ENCODE results near the gene RBM17. TPM values are rescaled to one million over a fixed set of nuclear protein-coding genes. Genes with fewer than 3 reads are reported as not detected.

The RBM17 gene
- total RNA-seq, 2 experiments from 2014 or later = 164 to 177 TPM

DNA sequence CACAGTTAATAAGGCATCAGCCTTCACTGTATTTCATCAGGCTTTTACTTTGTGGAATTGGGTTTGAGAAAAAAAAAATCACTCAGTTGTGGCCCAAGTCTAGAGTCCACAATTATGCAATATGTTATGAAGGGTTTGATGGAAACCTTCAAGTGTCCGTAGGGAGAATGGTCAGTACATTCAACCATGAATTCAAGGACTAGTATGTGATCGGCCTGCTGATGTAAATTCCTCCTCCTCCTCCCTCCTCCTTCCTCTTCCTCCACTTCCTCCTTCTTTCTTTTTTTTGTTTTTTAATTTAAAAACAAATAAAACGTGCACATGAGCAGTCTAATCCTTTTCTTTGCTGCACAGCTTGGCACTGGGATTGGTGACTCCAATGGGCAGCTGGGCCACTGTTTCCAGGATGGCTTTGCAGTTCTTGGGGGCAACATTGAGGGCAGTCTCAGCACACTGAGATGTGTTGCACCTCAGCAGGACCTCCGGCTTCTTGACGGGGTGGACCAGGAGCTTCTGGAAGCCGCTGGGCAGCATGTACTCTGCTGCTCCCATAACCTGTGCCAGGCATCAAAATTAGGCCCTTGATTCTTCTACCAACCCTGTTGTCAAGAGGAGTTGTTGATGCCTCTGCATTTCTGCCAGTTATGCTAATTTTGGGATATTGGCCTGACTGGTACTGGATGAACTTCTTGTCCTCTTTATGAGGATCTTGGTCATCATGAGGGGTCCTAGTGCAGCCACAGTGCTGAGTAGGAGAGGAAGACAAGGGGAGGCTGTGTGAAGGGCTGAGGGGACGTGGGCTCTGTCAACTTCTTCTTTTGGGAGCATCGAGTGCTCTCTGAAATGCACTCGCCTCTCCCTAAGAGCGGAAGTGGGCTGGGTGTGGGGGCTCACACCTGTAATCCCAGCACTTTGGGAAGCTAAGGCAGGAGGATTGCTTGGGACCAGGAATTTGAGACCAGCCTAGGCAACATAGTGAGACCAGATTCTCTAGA is 17.4 kb upstream of the RBM17 start:
- peaks cover 94% of the 10 kb centered on the region for H3K4me1 Mint-ChIP-seq
- ChIA-PET POLR2A (interaction anchor here (1.5 kb wide), 1 partner anchor 12 kb away, joined by 6 read pairs; no protein-coding TSS in a partner anchor), CTCF (interaction anchor here (1.1 to 8.8 kb wide), 8 partner anchors 9 to 22 kb away, joined by 3 to 83 read pairs (median 4); partner anchors contain the start of gene IL2RA)
- peaks cover 5% of the 10 kb centered on the region for H3K36me3 Mint-ChIP-seq (ENCODE audit: low read depth)
- no peaks in the 10 kb centered on the region for H3K9me3 Mint-ChIP-seq
- DNase-seq = no peak
- peak overlapping the region; percentile 97 for H3K27ac Mint-ChIP-seq
- H3K4me3 Mint-ChIP-seq = peak overlapping the region; percentile 35
- no peaks in the 10 kb centered on the region for H3K27me3 Mint-ChIP-seq

DNA sequence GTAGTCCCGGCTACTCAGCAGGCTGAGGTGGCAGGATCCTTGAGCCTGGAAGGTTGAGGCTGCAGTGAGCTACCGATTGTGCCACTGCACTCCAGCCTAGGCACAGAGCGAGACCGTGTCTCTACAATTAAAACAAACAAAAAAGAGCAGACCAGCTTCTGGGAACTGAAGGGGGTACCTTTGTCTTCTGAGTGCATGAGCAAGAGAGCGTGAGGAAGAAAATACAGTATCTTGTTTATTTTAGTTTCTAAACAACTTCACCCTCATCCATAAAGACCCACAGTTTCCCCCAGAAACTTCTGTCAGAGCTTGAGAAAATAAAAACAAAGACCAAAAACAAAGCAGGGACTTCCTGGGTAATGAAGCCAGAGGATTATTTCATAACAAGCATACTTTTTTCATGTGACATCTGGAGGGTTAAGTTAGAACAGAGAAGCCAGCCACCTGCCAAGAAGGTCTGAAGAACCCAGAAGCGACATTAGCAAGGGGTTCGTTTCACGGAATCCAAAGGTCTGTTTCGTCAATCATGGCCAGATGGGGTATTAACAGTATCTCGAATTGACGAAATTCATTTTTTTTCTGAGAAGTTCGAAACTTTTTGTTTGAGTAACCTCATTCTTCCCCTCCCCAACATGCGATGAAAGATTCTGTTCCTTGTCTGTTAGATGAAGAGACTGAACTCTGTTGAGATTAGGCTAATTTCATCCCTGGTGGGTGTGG is 16.5 kb upstream of the RBM17 start:
- POLR2A ChIA-PET = interaction anchor here (1.0 to 1.5 kb wide), 2 partner anchors 11 to 14 kb away, joined by 3 to 6 read pairs; no protein-coding TSS in a partner anchor
- no peak for DNase-seq
- Mint-ChIP-seq H3K4me1 (peaks cover 87% of the 10 kb centered on the region), H3K27me3 (peaks cover 2% of the 10 kb centered on the region), H3K27ac (peak overlapping the region; percentile 97), H3K36me3 (ENCODE audit: low read depth) (peaks cover 5% of the 10 kb centered on the region), H3K9me3 (no peaks in the 10 kb centered on the region), H3K4me3 (peak overlapping the region; percentile 35)
- CTCF ChIA-PET = interaction anchor here (1.0 to 8.8 kb wide), 10 partner anchors 9 to 130 kb away, joined by 3 to 83 read pairs (median 4); no protein-coding TSS in a partner anchor

DNA sequence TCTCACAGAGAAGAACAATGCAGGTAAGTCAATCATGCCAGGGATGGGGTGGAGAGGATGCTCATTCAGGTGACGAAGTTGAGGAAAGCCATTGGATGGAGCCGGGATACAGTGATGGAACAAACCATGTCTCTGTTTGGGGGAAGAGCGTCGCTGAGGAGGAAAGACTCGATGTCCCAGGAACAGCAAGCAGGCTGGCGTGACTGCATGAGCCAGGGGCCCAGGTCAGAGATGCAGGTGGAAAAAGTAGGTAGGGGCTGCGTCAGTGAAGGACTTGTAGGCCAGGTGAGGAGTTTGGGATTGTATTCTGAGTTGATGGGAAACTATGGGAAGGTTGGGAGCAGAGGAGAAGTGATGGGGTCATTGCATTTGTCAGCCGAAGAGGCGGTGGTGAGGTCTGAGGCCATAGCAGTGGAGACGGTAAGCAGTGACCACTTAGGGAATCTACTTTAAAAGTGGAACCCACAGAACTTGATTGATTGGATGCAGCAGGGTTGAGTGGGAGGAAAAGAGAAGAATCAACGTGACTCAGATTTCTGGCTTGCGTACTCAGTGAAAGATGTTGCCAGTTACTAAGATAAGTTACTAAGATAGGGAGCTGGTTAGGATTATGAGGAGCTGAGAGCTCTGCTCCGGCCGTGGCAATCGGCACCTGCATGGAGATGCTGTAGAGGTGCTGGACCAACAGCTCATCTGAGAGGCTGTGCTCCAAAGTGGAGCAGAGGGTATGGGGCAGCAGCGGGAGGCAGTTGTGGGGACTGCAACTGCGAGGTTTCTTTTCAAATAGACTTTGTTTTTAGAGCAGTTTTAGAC is 14.1 kb upstream of the RBM17 start:
- Mint-ChIP-seq H3K4me1 (peaks cover 72% of the 10 kb centered on the region), H3K9me3 (no peaks in the 10 kb centered on the region), H3K27ac (peak overlapping the region; percentile 63), H3K4me3 (no peak overlapping the region), H3K36me3 (ENCODE audit: low read depth) (peaks cover 5% of the 10 kb centered on the region), H3K27me3 (peaks cover 2% of the 10 kb centered on the region)
- DNase-seq = no peak
- ChIA-PET CTCF (interaction anchor here (1.1 to 8.8 kb wide), 4 partner anchors 9 to 128 kb away, joined by 4 to 83 read pairs (median 13); partner anchors contain the start of gene PFKFB3), POLR2A (no interaction called here)

DNA sequence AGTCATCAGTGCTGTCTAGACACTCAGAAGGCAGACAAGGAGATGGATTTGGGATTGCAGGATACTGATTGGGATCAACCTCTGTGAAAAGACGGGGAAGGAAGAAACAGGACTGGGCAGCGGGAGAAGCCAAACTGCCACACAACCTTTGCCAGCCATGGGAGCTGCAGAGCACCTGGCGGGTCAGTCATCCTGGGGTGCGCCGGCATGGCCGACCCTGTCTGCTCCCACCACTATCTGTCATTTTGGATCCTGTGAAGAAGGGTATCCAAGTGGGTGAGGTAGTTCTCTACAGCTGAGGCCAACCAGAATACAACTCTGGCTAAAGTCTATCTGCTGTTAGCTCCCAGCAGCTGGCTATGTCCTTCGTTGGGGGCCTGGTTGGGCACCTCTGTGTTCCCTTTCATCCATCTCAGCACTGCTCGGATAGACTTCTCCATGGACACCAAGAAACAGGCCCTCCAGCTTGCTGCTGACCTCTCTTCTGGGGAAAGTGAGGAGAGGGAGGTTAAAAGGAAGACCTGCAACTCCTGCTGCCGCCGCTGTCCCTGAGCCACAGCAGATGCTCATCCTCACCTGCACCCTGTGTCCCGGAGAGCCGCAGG is 11.7 kb upstream of the RBM17 start:
- peaks cover 8% of the 10 kb centered on the region for H3K36me3 Mint-ChIP-seq (ENCODE audit: low read depth)
- H3K4me3 Mint-ChIP-seq = no peak overlapping the region
- peaks cover 2% of the 10 kb centered on the region for H3K27me3 Mint-ChIP-seq
- ChIA-PET POLR2A (no interaction called here), CTCF (interaction anchor here (0.5 to 3.3 kb wide), 3 partner anchors 9 to 408 kb away, joined by 3 to 19 read pairs (median 3); no protein-coding TSS in a partner anchor)
- peaks cover 6% of the 10 kb centered on the region for H3K9me3 Mint-ChIP-seq
- peaks cover 64% of the 10 kb centered on the region for H3K4me1 Mint-ChIP-seq
- H3K27ac Mint-ChIP-seq = no peak overlapping the region
- no peak for DNase-seq

DNA sequence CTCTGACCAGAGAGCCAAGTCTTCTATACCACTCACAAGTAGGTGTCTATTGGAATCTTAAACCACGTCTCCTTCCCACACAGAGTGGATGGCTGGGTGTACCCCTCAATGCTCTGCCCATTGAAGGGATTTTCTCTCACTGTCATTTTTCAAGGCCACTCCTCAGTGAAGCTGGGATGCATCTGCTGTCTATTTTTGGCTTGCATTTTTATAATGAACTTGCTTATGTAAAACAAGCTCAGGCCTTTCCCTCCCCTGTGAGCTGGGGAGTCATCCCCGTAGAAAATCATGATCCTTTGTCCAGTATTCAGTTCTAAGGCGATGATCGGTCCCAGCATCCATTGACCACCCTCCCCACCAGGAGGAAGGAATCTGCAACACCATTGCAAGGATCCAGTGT is 9.8 kb upstream of the RBM17 start:
- Mint-ChIP-seq H3K27me3 (peaks cover 2% of the 10 kb centered on the region), H3K27ac (no peak overlapping the region), H3K4me1 (peaks cover 66% of the 10 kb centered on the region), H3K9me3 (peaks cover 12% of the 10 kb centered on the region), H3K36me3 (ENCODE audit: low read depth) (peaks cover 12% of the 10 kb centered on the region), H3K4me3 (no peak overlapping the region)
- ChIA-PET CTCF (interaction anchor here (0.9 kb wide), 1 partner anchor 9 kb away, joined by 3 read pairs; no protein-coding TSS in a partner anchor), POLR2A (interaction anchor here (0.5 kb wide), 1 partner anchor 305 kb away, joined by 3 read pairs; no protein-coding TSS in a partner anchor)
- DNase-seq = no peak

DNA sequence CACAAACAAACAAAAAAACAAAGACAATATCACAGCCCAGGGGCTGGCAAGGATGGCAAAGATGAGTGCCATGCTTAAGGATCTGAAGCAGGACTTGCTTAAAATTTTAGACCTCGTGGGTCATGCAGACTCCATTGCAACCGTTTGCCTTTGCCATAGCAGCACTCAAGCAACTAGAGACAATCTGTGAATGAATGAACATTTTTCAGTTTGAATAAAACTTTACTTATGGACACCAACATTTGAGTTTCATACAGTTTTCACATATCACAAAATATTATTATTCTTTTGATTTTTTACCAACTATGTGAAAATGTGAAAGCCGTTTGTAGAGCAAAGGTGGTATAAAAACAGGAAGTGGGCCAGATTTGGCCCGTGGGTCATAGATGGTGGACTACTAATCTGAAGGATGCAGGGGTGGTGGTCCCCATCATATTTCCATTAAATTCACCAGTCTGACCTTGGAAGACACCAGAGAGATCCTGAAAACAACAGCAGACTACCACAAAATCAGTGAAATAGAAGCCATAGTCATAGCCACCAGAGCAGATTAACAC is 8.3 kb upstream of the RBM17 start:
- Mint-ChIP-seq H3K4me3 (no peak overlapping the region), H3K9me3 (peaks cover 12% of the 10 kb centered on the region), H3K27me3 (peaks cover 2% of the 10 kb centered on the region), H3K27ac (no peak overlapping the region), H3K4me1 (peaks cover 63% of the 10 kb centered on the region), H3K36me3 (ENCODE audit: low read depth) (peaks cover 11% of the 10 kb centered on the region)
- ChIA-PET CTCF (interaction anchor here (1.5 to 4.5 kb wide), 4 partner anchors 8 to 321 kb away, joined by 3 to 26 read pairs (median 5); no protein-coding TSS in a partner anchor), POLR2A (no interaction called here)
- no peak for DNase-seq

DNA sequence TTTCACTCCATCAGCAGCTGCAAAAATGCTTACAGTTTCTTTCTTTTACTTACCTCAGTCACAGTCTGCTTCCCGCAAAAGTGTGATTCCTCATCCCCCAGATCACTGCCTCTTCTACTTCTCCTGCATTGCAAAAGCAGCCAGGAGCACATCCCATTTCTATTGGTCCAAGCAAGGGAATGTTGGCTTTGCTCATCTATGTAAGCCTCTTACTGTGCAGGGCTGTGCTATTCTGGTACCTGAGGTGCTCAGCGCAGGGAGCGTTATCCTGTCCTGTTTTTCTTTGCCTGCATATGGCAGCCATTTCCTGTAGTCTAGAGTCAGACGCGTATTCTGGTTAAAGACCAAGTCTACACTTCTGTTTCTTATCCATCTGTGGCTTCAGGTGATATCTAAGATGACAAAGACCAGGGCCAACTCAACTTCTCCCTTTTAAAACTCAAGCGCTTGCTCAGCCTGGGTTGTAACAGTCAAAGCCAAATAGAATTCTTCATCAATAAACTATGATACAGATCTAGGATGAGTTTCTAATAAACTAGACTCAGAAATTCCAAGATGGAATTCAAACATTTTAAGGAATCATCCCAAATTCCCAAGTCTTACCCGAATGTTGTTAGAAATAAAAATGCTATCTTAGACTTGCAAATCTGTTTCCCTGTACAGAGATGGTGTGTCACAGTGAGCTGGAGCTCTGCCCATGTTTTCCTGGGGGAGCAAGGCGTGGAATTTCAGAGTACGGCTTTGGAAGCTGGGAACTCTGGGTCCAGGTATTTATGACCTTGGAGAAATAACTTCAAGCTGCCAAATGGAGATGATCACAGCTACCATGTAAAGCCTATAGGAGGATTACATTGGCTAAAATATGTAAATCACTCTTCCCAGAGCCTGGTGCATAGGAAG is 6.1 kb upstream of the RBM17 start:
- Mint-ChIP-seq H3K27me3 (no peaks in the 10 kb centered on the region), H3K27ac (peak overlapping the region; percentile 89), H3K4me1 (peaks cover 73% of the 10 kb centered on the region), H3K4me3 (peak overlapping the region; percentile 62), H3K36me3 (ENCODE audit: low read depth) (peaks cover 11% of the 10 kb centered on the region), H3K9me3 (peaks cover 12% of the 10 kb centered on the region)
- ChIA-PET POLR2A (interaction anchor here (1.2 to 2.2 kb wide), 2 partner anchors 10 to 29 kb away, joined by 3 to 6 read pairs; no protein-coding TSS in a partner anchor), CTCF (interaction anchor here (1.1 to 4.5 kb wide), 11 partner anchors 9 to 332 kb away, joined by 3 to 26 read pairs (median 6); partner anchors contain the start of gene IL2RA)
- no peak for DNase-seq

DNA sequence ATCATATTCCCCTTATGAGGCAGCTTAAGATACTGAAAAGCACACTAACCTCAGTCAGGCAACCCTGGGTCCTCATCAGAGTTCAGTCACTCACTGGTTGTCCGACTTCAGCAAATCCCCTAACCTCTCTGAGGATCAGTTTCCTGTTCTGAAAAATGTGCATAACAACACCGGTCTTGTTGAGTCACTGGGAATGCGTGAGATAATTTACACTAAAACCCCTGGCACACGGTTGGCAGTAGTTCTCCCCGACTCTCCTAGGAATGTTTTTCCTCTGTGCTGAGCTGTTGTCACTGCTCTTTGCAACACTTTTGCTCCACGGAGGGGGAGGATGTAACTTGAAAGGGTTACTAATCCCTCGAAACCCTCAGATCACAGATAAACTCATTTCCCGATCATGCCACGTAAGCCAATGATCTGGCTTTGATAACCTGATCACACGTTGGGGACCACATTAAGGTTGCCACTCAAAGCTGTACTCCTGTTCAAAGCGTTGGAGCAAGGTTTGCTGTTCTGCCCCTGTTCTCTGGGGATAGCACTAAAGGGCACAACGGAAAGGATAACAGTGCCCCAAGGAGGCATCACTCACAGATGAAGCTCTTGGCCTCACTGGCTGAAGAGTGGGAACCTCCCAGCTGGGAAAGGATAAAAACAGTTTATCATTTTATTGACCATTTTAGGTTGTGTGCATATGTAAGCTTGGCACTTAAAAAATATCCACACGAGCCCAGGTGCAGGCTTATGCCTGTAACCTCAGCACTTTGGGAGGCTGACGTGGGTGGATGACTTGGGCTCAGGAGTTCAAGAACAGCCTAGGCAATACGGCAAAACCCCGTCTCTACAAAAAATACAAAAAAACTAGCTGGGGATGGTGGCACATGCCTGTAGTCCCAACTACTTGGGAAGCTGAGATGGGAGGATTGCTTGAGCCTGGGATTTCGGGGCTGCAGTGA is 5.0 kb upstream of the RBM17 start:
- H3K27me3 Mint-ChIP-seq = no peaks in the 10 kb centered on the region
- CTCF ChIA-PET = interaction anchor here (0.6 to 4.5 kb wide), 15 partner anchors 10 to 497 kb away, joined by 3 to 26 read pairs (median 4); partner anchors contain the start of gene IL2RA
- peaks cover 11% of the 10 kb centered on the region for H3K36me3 Mint-ChIP-seq (ENCODE audit: low read depth)
- DNase-seq = peak; percentile 81
- H3K4me1 Mint-ChIP-seq = peaks cover 77% of the 10 kb centered on the region
- peak overlapping the region; percentile 89 for H3K27ac Mint-ChIP-seq
- peaks cover 12% of the 10 kb centered on the region for H3K9me3 Mint-ChIP-seq
- POLR2A ChIA-PET = interaction anchor here (0.5 to 2.2 kb wide), 6 partner anchors 11 to 34 kb away, joined by 3 to 6 read pairs (median 3); no protein-coding TSS in a partner anchor
- H3K4me3 Mint-ChIP-seq = peak overlapping the region; percentile 62

DNA sequence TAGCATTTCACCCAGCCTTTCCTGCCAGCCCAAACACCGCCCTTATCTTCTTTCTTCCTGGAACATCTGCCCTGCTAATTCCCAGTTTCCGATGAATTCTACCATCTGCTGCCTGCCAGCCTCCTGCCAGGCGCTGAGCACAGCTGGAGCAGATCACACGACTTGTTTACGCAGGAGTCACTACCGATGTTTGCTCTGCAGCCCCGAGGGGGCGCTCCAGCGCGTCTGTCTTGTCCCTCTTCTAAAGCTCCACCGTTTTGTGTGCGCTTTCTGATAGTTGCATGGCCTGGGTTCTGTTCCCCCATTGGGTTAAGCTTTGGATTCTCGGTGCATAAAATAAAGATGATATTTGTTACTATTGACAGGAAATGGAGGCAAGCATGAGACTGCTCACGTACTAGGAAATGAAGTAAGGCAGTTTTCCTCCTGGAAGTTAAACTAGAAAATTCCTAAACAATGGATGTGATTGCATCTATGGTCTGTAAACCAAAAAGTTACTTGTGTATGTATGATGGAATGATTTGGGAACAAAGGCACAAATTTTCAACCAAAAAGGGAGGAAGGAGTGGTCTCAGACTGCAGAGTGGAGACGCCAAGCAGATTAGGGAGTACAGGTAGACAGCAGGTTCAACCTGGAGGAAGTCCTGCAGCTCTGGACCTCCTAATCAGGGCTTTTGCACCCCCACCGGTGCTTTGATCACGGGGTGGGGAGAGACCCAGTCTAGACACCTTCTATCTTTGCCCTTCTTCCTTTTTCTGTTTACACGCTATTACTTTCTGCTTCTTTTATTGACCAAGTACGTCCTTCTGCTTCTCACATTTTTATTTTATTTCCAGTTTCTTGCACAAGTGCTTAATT is 2.2 kb upstream of the RBM17 start:
- no peaks in the 10 kb centered on the region for H3K27me3 Mint-ChIP-seq
- H3K36me3 Mint-ChIP-seq (ENCODE audit: low read depth) = peaks cover 19% of the 10 kb centered on the region
- H3K4me1 Mint-ChIP-seq = peaks cover 81% of the 10 kb centered on the region
- H3K27ac Mint-ChIP-seq = peak overlapping the region; percentile 84
- ChIA-PET CTCF (interaction anchor here (0.7 to 3.1 kb wide), 38 partner anchors 8 to 393 kb away, joined by 3 to 83 read pairs (median 4); partner anchors contain the start of genes FBH1, IL15RA and PFKFB3), POLR2A (interaction anchor here (0.6 to 1.5 kb wide), 4 partner anchors 14 to 64 kb away, joined by 3 to 7 read pairs (median 3); partner anchors contain the start of gene IL2RA)
- peaks cover 12% of the 10 kb centered on the region for H3K9me3 Mint-ChIP-seq
- peak; percentile 91 for DNase-seq
- H3K4me3 Mint-ChIP-seq = peak overlapping the region; percentile 45

All from activated CD4-positive, alpha-beta T cell treated with anti-CD3 and anti-CD28 coated beads, Interleukin-2, amount 10 ng/mL, durations not matched to agents 7 days and 5 days (primary cell).